MM.1S (cell line): ENCODE data around the gene IFNG-AS1.

ENCODE experiments used
- DNase-seq: peaks from one replicate; pipeline ENCODE4 v3.0.0-alpha.2; 2015
- H2AFZ ChIP-seq: fragments of 300-600 bp; sonication (generic); 2 replicates; pipeline ENCODE4 v1.6.0; 2016; ENCODE audit warnings: antibody characterized with exemption, low read length
- H3F3A ChIP-seq: fragments of 300-600 bp; sonication (generic); 2 replicates; pipeline ENCODE4 v1.6.1; 2016; ENCODE audit warnings: mild to moderate bottlenecking, antibody characterized with exemption, low read length, moderate library complexity, mixed read lengths; ENCODE audit not compliant: insufficient read depth
- H3K27ac ChIP-seq: fragments of 300-600 bp; sonication (generic); 2 replicates; pipeline ENCODE4 v1.5.1; 2016; ENCODE audit warnings: mild to moderate bottlenecking, low read length
- H3K27me3 ChIP-seq: fragments of 300-600 bp; sonication (generic); replicated peaks from 2 replicates; pipeline ENCODE4 v1.6.0; 2016; ENCODE audit warnings: low read length; ENCODE audit not compliant: insufficient read depth
- H3K36me3 ChIP-seq: fragments of 300-600 bp; sonication (generic); replicated peaks from 2 replicates; pipeline ENCODE4 v1.6.1; 2016; ENCODE audit warnings: mild to moderate bottlenecking, low read length, mixed read lengths; ENCODE audit not compliant: insufficient read depth
- H3K4me1 ChIP-seq: fragments of 300-600 bp; sonication (generic); 2 replicates; pipeline ENCODE4 v1.6.1; 2016; ENCODE audit warnings: low read length, mixed read lengths
- H3K4me2 ChIP-seq: fragments of 300-600 bp; sonication (generic); 2 replicates; pipeline ENCODE4 v1.6.0; 2016; ENCODE audit warnings: low read depth, low read length
- H3K4me3 ChIP-seq: fragments of 300-600 bp; sonication (generic); 2 replicates; pipeline ENCODE4 v1.5.1; 2016; ENCODE audit warnings: low read length, mixed read lengths
- H3K79me2 ChIP-seq: fragments of 300-600 bp; sonication (generic); 2 replicates; pipeline ENCODE4 v1.6.1; 2016; ENCODE audit warnings: mixed run types, low read length, mixed read lengths
- H3K9ac ChIP-seq: fragments of 300-600 bp; sonication (generic); 2 replicates; pipeline ENCODE4 v1.6.1; 2016; ENCODE audit warnings: low read length, mixed read lengths
- H3K9me2 ChIP-seq: fragments of 300-600 bp; sonication (generic); replicated peaks from 2 replicates; pipeline ENCODE4 v1.6.1; 2016; ENCODE audit warnings: mild to moderate bottlenecking, low read length, mixed read lengths; ENCODE audit not compliant: insufficient read depth
- H3K9me3 ChIP-seq: fragments of 300-600 bp; sonication (generic); replicated peaks from 2 replicates; pipeline ENCODE4 v1.6.1; 2016; ENCODE audit warnings: mild to moderate bottlenecking, low read length, mixed read lengths; ENCODE audit not compliant: insufficient read depth
- H4K20me1 ChIP-seq: fragments of 300-600 bp; sonication (generic); 2 replicates; pipeline ENCODE4 v1.6.1; 2016; ENCODE audit warnings: mild to moderate bottlenecking, low read length, moderate library complexity, mixed read lengths; ENCODE audit not compliant: insufficient read depth
- EZH2 ChIP-seq: fragments of 300-600 bp; sonication (generic); optimal IDR thresholded peaks from 2 replicates; pipeline ENCODE3; 2017; ENCODE audit warnings: low read depth, mild to moderate bottlenecking, antibody characterized with exemption, low read length, mixed read lengths
- EZH2phosphoT487 ChIP-seq: fragments of 300-600 bp; sonication (generic); IDR thresholded peaks from 2 replicates; pipeline ENCODE4 v1.6.1; 2018; ENCODE audit warnings: antibody characterized with exemption, low read length
- TF ChIP-seq, protein P1 (sequence below): fragments of 300-600 bp; sonication (generic); IDR thresholded peaks from 2 replicates; pipeline ENCODE4 v1.5.1; 2016; ENCODE audit warnings: antibody characterized with exemption, low read length, mixed read lengths

Gene IFNG-AS1

DNA sequence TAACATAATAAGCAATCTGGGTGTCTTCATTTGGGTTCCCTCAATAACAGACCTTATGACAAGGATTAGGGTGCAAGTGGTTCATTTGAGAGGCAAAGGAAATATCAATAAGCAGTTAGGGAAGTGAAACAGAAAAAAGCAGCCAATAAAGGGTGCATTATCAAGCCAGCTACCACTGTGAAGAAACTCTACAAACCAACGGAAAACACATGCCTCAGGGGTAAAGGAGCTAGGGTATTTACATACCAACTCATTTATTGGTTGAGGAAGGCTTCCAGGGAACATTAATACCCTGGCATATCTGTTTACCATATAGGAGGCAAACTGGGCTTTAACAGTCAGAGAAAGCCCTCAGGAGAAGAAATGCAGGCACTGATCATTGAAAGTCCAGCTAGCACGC, 22.7 kb upstream of the IFNG-AS1 start:
- H3K36me3 ChIP-seq, result no peaks in the 10 kb centered on the region
- H3F3A ChIP-seq, result no peaks in the 10 kb centered on the region
- H3K27ac ChIP-seq, result no peak overlapping the region
- no peak overlapping the region for H3K9ac ChIP-seq
- H3K9me2 ChIP-seq, result no peaks in the 10 kb centered on the region
- H4K20me1 ChIP-seq, result no peaks in the 10 kb centered on the region
- no peak for DNase-seq
- no peaks in the 10 kb centered on the region for H3K4me1 ChIP-seq
- no peaks in the 10 kb centered on the region for H3K79me2 ChIP-seq
- no peaks in the 10 kb centered on the region for H3K27me3 ChIP-seq
- no peak for TF ChIP-seq EZH2
- no peak overlapping the region for H2AFZ ChIP-seq
- H3K4me2 ChIP-seq, result no peak overlapping the region
- H3K9me3 ChIP-seq, result no peaks in the 10 kb centered on the region
- H3K4me3 ChIP-seq, result no peak overlapping the region

GRCh38 chr12:67968321-67968720, 20.9 kb upstream of the IFNG-AS1 start:
- H3K27ac ChIP-seq, result no peak overlapping the region
- H3K79me2 ChIP-seq, result no peaks in the 10 kb centered on the region
- H4K20me1 ChIP-seq, result no peaks in the 10 kb centered on the region
- H3K27me3 ChIP-seq, result no peaks in the 10 kb centered on the region
- TF ChIP-seq EZH2 (no peak), EZH2phosphoT487 (no peak)
- TF ChIP-seq, protein P1, sequence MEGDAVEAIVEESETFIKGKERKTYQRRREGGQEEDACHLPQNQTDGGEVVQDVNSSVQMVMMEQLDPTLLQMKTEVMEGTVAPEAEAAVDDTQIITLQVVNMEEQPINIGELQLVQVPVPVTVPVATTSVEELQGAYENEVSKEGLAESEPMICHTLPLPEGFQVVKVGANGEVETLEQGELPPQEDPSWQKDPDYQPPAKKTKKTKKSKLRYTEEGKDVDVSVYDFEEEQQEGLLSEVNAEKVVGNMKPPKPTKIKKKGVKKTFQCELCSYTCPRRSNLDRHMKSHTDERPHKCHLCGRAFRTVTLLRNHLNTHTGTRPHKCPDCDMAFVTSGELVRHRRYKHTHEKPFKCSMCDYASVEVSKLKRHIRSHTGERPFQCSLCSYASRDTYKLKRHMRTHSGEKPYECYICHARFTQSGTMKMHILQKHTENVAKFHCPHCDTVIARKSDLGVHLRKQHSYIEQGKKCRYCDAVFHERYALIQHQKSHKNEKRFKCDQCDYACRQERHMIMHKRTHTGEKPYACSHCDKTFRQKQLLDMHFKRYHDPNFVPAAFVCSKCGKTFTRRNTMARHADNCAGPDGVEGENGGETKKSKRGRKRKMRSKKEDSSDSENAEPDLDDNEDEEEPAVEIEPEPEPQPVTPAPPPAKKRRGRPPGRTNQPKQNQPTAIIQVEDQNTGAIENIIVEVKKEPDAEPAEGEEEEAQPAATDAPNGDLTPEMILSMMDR, result no peak
- no peaks in the 10 kb centered on the region for H3K36me3 ChIP-seq
- no peak for DNase-seq
- H3K9me2 ChIP-seq, result no peaks in the 10 kb centered on the region
- no peak overlapping the region for H3K4me2 ChIP-seq
- H3K9ac ChIP-seq, result no peak overlapping the region
- H3F3A ChIP-seq, result no peaks in the 10 kb centered on the region
- H3K4me3 ChIP-seq, result no peak overlapping the region
- no peaks in the 10 kb centered on the region for H3K4me1 ChIP-seq
- H3K9me3 ChIP-seq, result no peaks in the 10 kb centered on the region
- no peak overlapping the region for H2AFZ ChIP-seq

DNA sequence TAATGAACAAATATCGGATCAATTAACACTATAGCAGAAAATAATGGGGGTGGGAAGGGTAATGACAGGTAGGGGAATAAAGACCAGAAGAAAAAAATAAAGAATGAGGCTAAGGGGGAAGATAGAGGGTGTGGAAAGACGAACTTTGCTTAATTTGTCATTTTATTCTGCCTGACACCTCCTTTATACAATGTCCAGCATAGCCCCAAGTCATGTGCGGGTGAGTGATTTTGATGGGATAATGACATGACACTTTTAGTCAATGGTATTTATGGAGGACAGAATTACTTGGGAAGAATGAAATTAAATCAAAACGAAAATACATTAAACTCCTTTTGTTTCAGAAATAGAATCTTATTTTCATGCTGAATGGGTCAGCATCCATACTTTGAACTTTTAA, 20.5 kb upstream of the IFNG-AS1 start:
- no peak overlapping the region for H3K4me3 ChIP-seq
- TF ChIP-seq, protein P1, result no peak
- no peak for TF ChIP-seq EZH2
- TF ChIP-seq EZH2phosphoT487, result no peak
- no peaks in the 10 kb centered on the region for H3F3A ChIP-seq
- H3K79me2 ChIP-seq, result no peaks in the 10 kb centered on the region
- H3K27ac ChIP-seq, result no peak overlapping the region
- no peak overlapping the region for H3K4me2 ChIP-seq
- no peak overlapping the region for H2AFZ ChIP-seq
- H3K9me3 ChIP-seq, result no peaks in the 10 kb centered on the region
- no peaks in the 10 kb centered on the region for H3K4me1 ChIP-seq
- no peaks in the 10 kb centered on the region for H3K27me3 ChIP-seq
- H3K9me2 ChIP-seq, result no peaks in the 10 kb centered on the region
- H3K36me3 ChIP-seq, result no peaks in the 10 kb centered on the region
- DNase-seq, result no peak
- H3K9ac ChIP-seq, result no peak overlapping the region
- no peaks in the 10 kb centered on the region for H4K20me1 ChIP-seq

DNA sequence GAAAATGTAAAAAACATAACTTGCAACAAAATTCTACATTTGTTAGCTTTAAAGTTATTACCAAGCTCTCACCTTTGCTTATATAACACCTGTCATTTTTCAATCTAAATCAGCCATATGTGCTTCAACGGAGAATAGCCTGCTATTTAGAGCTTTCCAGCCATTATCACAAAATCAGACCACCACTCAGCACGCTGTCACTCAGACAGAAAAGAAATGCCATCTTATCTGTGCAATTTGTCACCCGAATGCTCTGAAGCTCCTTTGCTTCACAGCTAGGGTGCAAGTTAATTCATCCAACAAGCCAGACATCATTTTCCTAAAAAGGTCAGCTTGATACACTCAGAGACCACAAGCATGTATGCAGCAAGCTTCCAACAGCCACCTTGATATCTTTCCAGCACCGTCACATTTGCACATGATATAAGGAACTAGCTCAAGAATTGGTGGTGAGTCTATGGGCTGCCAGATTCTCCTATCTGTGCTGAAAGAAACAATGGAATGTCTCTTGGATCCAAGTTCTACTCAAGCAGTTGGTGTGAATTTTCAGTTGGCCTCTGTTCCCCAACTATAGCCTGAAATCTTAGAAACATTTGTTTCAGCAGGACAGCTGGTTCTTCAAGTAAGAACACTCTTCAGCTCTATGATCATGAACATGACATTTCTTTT, 20.0 kb upstream of the IFNG-AS1 start:
- Histone ChIP-seq H3K9me2 (no peaks in the 10 kb centered on the region), H3K36me3 (no peaks in the 10 kb centered on the region), H4K20me1 (no peaks in the 10 kb centered on the region), H2AFZ (no peak overlapping the region), H3K9ac (no peak overlapping the region), H3K4me3 (no peak overlapping the region), H3K79me2 (no peaks in the 10 kb centered on the region), H3K27ac (no peak overlapping the region), H3F3A (no peaks in the 10 kb centered on the region), H3K9me3 (no peaks in the 10 kb centered on the region), H3K4me1 (no peaks in the 10 kb centered on the region), H3K4me2 (no peak overlapping the region), H3K27me3 (no peaks in the 10 kb centered on the region)
- TF ChIP-seq EZH2 (no peak), EZH2phosphoT487 (no peak)
- TF ChIP-seq, protein P1, result no peak
- DNase-seq, result no peak
